Measurements from ENCODE around the gene EMILIN2. TPM values are rescaled to one million over a fixed set of nuclear protein-coding genes. Genes with fewer than 3 reads are reported as not detected.

EMILIN2 gene
- total RNA-seq, 1 experiment from 2014 or later = 20.0 TPM

GRCh38 chr18:2961821-2962220, 115.0 kb downstream of the EMILIN2 start:
- no peak overlapping the region for H2BK20ac ChIP-seq (ENCODE audit: low read depth, low read length, poor library complexity, severe bottlenecking)
- H3K56ac ChIP-seq (ENCODE audit: insufficient read length, low read depth, low read length) = no peak overlapping the region
- H3K23ac ChIP-seq (ENCODE audit: insufficient read length, low read depth, low read length) = no peak overlapping the region
- H3K27ac Mint-ChIP-seq = peak overlapping the region in 1 of 3 experiments; percentile 67; a peak in 2 of 7 replicates
- no peaks in the 10 kb centered on the region for H3K79me2 ChIP-seq (ENCODE audit: insufficient read depth, low read length)
- no peaks in the 10 kb centered on the region for H3K9me3 ChIP-seq (ENCODE audit: control insufficient read depth, low read depth, low read length)
- no peak overlapping the region for H3K14ac ChIP-seq (ENCODE audit: insufficient read depth, low read length)
- no peak overlapping the region for H4K5ac ChIP-seq (ENCODE audit: insufficient read length, low read depth, low read length)
- H3K27me3 Mint-ChIP-seq (ENCODE audit: low read depth) = no peaks in the 10 kb centered on the region
- H3K27me3 ChIP-seq (ENCODE audit: insufficient read depth, low read length) = no peaks in the 10 kb centered on the region
- H3T11ph ChIP-seq (ENCODE audit: low read length) = no peak overlapping the region
- H2BK15ac ChIP-seq (ENCODE audit: low read depth, low read length) = no peak overlapping the region
- no peak overlapping the region for H2AFZ ChIP-seq (ENCODE audit: low read length)
- no peaks in the 10 kb centered on the region for H3K79me1 ChIP-seq (ENCODE audit: insufficient read depth, low read depth, low read length, poor library complexity, severe bottlenecking)
- H3K23me2 ChIP-seq (ENCODE audit: insufficient read length, low read depth, low read length, poor library complexity, severe bottlenecking) = no peaks in the 10 kb centered on the region
- no peak overlapping the region for H3K4me3 Mint-ChIP-seq
- H4K20me1 ChIP-seq (ENCODE audit: control insufficient read depth, insufficient read depth, insufficient read length) = no peaks in the 10 kb centered on the region
- H4K91ac ChIP-seq (ENCODE audit: insufficient read length, low read depth, low read length) = no peak overlapping the region
- peaks cover 0 to 9% (median 3%) of the 10 kb centered on the region in 3 experiments; a peak in 2 of 7 replicates for H3K36me3 Mint-ChIP-seq (ENCODE audit: insufficient read depth in 1 of 3, low read depth in 3 of 3)
- DNase-seq = no peak
- no peak overlapping the region for H2AK5ac ChIP-seq (ENCODE audit: insufficient read length, low read length)
- H2BK12ac ChIP-seq (ENCODE audit: insufficient read length, low read depth, low read length) = no peak overlapping the region
- no peak overlapping the region for H2BK5ac ChIP-seq (ENCODE audit: insufficient read length, low read length)
- H3K4me2 ChIP-seq (ENCODE audit: insufficient read depth, insufficient read length, low read length) = no peak overlapping the region
- H3K9me3 Mint-ChIP-seq = no peaks in the 10 kb centered on the region
- TF ChIP-seq CTCF (conservative IDR thresholded peaks at IDR 0.05) = no peak
- H4K8ac ChIP-seq (replicated peaks; ENCODE audit: insufficient read length, low read depth, low read length) = no peak overlapping the region
- peaks cover 2% of the 10 kb centered on the region in 2 experiments; a peak in 2 of 4 replicates for H3K4me1 Mint-ChIP-seq
- no peak overlapping the region for H3K9ac ChIP-seq (ENCODE audit: extremely low read depth, insufficient read length, low read length)
- H3K4me1 ChIP-seq (ENCODE audit: insufficient read depth, low read length) = no peaks in the 10 kb centered on the region
- no peak overlapping the region for H3K18ac ChIP-seq (ENCODE audit: insufficient read length, low read depth, low read length)
- no CpG with 5 or more reads among the region's 4 CpGs for WGBS (ENCODE audit: extremely low coverage, insufficient read length, low lambda C conversion rate)
- H2BK120ac ChIP-seq (ENCODE audit: low read depth, low read length, poor library complexity, severe bottlenecking) = no peak overlapping the region
- no peak overlapping the region for H3K27ac ChIP-seq (ENCODE audit: insufficient read length, low read depth, low read length)
- no peak overlapping the region for H3K4ac ChIP-seq (ENCODE audit: low read depth, low read length)
